Nephron (organoid): ENCODE measurements around the gene SLC33A1.
"Not testable (repeated sequence)": the region's sequence is repeated elsewhere in the genome, so short reads cannot be mapped to it uniquely, and the experiment has no call there.

Experiments
- H3K27ac Mint-ChIP-seq, 3 experiments: 2 replicates each; pipeline ENCODE4 v1.8.0; 2020; ENCODE audit warnings: mixed read lengths in 3 of 3, mild to moderate bottlenecking in 2 of 3, moderate library complexity in 1 of 3
- H3K27me3 Mint-ChIP-seq: 2 replicates; pipeline ENCODE4 v1.8.0; 2021; ENCODE audit warnings: low read depth, mild to moderate bottlenecking, moderate library complexity, mixed read lengths
- H3K36me3 Mint-ChIP-seq: 2 replicates; pipeline ENCODE4 v1.8.0; 2020; ENCODE audit warnings: low read depth, mixed read lengths
- H3K4me1 Mint-ChIP-seq: 2 replicates; pipeline ENCODE4 v1.8.0; 2020; ENCODE audit warnings: mixed read lengths
- H3K4me3 Mint-ChIP-seq, 3 experiments: 2 replicates each; pipeline ENCODE4 v1.8.0; 2020; ENCODE audit warnings: mild to moderate bottlenecking in 3 of 3, mixed read lengths in 3 of 3, moderate library complexity in 2 of 3
- H3K9me3 Mint-ChIP-seq: 2 replicates; pipeline ENCODE4 v1.8.0; 2020; ENCODE audit warnings: mixed read lengths
- CTCF ChIP-seq, 3 experiments: fragments of 200-600 bp; sonication (generic); IDR thresholded peaks; one replicate each; pipeline ENCODE4 v1.5.0; 2021; ENCODE audit warnings: antibody characterized with exemption in 3 of 3; ENCODE audit not compliant: unreplicated experiment in 3 of 3

SLC33A1 gene

GRCh38 chr3:155870133-155870944, 16.1 kb upstream of the SLC33A1 start, which contains the start of gene GMPS:
GMPS (plus strand) TSS chr3:155870650; CDS start chr3:155870871, 221 bp downstream.
- Mint-ChIP-seq H3K27ac (peak within 1 kb of the TSS; percentile 90 to 99 (median 98)), H3K4me1 (peaks cover 20% of the 10 kb centered on the region), H3K27me3 (no peaks in the 10 kb centered on the region), H3K9me3 (no peaks in the 10 kb centered on the region), H3K36me3 (no peaks in the 10 kb centered on the region), H3K4me3 (peak within 1 kb of the TSS; percentile 93 to 99 (median 98))
- TF ChIP-seq CTCF (IDR thresholded peaks at IDR 0.05; ENCODE audit: unreplicated experiment in 3 of 3): peak; percentile 9 to 54 (median 29)

DNA sequence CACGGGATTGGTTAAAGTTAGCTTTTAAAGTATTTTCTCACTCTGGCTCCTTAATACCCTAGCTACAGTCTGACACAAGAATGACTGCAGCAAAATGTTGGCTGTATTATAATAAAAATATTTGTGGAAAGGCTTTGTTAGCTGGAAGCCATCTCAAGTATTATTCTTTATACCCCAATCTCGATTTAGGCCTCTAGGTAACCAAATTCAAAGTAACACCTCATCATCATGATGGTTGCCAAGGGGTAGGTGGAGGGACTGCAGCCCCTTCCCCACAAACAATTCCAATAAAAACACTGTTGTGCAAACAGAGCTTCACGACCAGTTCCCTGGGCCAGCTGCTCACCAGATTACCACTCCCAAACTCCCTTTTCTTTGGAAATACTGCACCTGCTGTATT, 15.5 kb upstream of the SLC33A1 start:
- peaks cover 20% of the 10 kb centered on the region for H3K4me1 Mint-ChIP-seq
- H3K36me3 Mint-ChIP-seq: no peaks in the 10 kb centered on the region
- H3K27ac Mint-ChIP-seq: peak overlapping the region; percentile 90 to 99 (median 98)
- H3K4me3 Mint-ChIP-seq: peak overlapping the region; percentile 91 to 95 (median 94)
- no peaks in the 10 kb centered on the region for H3K27me3 Mint-ChIP-seq
- peak in 1 of 3 experiments; percentile 10 for TF ChIP-seq CTCF (IDR thresholded peaks at IDR 0.05; ENCODE audit: unreplicated experiment in 3 of 3)
- H3K9me3 Mint-ChIP-seq: no peaks in the 10 kb centered on the region

- Mint-ChIP-seq H3K4me1 (peaks cover 5% of the 10 kb centered on the region), H3K9me3 (no peaks in the 10 kb centered on the region), H3K27me3 (no peaks in the 10 kb centered on the region), H3K36me3 (no peaks in the 10 kb centered on the region), H3K27ac (no peak overlapping the region), H3K4me3 (no peak overlapping the region)
- no peak for TF ChIP-seq CTCF (IDR thresholded peaks at IDR 0.05; ENCODE audit: unreplicated experiment in 3 of 3)
Observed at GRCh38 chr3:155863072-155863784, 9.0 kb upstream of the SLC33A1 start.

GRCh38 chr3:155862290-155862982, 8.2 kb upstream of the SLC33A1 start:
- not testable (repeated sequence) for H3K9me3 Mint-ChIP-seq, H3K27ac Mint-ChIP-seq, H3K36me3 Mint-ChIP-seq, H3K4me3 Mint-ChIP-seq, H3K4me1 Mint-ChIP-seq, H3K27me3 Mint-ChIP-seq

DNA sequence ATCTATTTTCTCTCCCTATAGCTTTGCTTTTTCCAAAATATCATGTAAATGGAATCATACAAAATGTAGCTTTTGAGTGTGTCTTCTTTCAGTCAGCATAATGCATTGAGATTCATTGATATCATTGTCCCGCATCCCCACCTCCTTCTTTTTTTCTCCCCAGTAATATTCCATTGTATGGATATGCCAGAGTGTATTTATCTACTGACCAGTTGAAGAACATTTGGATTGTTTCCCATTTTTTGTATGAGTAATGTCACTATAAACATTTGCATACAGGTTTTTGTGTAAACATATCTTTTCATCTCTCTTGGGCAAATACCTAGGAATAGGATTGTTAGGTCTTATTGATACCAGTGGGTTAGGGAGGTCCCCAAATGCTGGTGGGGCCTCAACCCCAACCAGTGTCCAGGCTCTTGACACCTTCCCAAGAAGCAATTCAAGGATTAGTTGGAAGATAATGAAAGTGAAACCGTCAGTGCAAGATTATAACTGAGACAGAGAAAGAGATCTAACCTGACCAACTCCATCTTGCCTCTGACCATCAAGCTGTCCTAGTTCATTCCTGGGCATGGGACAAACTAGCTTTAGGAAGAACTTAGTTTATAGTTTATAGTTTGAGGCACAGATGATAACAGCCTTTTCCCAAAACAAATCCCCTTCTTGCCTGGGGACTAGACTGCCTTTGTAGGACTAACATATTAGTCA, 7.4 kb upstream of the SLC33A1 start:
- TF ChIP-seq CTCF (IDR thresholded peaks at IDR 0.05; ENCODE audit: unreplicated experiment in 3 of 3): no peak
- Mint-ChIP-seq H3K4me3 (no peak overlapping the region), H3K36me3 (no peaks in the 10 kb centered on the region), H3K27ac (no peak overlapping the region), H3K27me3 (peaks cover 3% of the 10 kb centered on the region), H3K9me3 (no peaks in the 10 kb centered on the region), H3K4me1 (peaks cover 5% of the 10 kb centered on the region)

DNA sequence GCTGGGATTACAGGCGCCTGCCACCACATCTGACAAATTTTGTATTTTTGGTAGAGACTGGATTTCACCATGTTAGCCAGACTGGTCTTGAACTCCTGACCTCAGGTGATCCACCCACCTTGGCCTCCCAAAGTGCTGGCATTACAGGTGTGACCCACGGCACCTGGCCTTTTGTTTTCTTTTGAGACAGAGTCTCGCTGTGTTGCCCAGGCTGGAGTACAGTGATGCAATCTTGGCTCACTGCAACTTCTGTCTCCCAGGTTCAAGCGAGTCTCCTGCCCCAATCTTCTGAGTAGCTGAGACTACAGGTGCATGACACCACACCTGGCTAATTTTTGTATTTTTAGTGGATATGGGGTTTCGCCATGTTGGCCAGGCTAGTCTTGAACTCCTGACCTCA, 6.2 kb upstream of the SLC33A1 start:
- H3K27me3 Mint-ChIP-seq, H3K4me3 Mint-ChIP-seq, H3K4me1 Mint-ChIP-seq, H3K36me3 Mint-ChIP-seq, H3K9me3 Mint-ChIP-seq, H3K27ac Mint-ChIP-seq: not testable (repeated sequence)
